Amygdala (tissue), 56 donors: Measurements from ENCODE around the gene RBMS3.
"Not testable (repeated sequence)": the region's sequence is repeated elsewhere in the genome, so short reads cannot be mapped to it uniquely, and the experiment has no call there.

ENCODE experiments used
- DNase-seq, 56 donors: peaks; one replicate each; lab custom pipeline; 2025; lab: John Stamatoyannopoulos, UW

The RBMS3 gene

DNA sequence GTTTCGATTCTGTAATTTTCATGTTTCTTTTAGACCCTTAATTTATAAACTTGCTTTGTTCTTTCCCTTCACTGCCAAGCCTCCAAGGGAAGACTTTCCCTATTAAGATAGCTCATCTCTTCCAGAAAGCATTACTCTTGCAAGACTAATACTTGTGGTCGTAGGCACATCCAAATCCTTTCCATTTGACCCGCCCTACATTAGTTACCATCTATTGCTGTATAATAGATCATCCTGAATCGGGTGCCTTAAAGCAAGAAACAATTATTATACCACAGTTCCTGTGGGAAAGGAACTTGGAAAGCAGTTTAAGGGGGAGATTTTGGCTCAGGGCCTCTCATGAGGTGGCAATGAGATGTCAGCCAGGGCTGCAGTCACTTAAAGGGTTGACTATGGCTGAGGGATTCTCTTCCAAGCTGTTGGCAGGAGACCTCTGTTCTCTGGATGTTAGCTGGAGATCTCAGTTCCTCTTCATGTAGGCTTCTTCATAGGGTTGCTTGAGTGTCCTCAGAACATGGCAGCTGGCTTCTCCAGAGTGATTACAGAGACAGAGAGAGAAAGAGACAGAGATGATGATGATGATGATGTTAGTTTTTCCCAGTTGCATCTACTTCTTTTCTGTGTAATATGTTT lies 755.2 kb downstream of the RBMS3 start:
- no peak for DNase-seq

DNA sequence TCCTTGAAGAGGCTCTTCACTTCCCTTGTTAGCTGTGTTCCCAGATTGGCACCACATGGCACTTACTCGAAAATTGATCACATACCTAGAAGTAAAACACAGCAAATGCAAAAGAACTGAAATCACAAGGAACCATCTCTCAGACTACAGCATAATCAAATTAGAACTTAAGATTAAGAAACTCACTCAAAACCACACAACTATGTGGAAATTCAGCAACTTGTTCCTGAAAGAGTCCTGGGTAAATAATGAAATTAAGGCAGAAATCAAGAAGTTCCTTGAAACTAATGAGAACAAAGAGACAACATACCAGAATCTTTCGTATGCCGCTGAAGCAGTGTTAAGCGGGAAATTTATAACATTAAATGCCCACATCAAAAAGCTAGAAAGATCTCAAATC lies 759.3 kb downstream of the RBMS3 start:
- no peak for DNase-seq

DNA sequence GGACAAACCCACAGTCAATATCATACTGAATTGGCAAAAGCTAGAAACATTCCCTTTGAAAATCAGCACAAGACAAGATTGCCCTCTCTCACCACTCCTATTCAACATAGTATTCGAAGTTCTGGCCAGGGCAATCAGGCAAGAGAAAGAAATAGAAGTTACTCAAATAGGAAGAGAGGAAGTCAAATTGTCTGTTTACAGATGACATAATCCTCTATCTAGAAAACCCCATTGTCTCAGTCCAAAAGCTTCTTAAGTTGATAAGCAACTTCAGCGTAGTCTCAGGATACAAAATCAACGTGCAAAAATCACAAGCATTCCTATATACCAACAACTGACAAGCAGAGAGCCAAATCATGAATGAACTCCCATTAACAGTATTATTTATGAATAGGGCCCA lies 760.6 kb downstream of the RBMS3 start:
- not testable (repeated sequence) for DNase-seq

DNA sequence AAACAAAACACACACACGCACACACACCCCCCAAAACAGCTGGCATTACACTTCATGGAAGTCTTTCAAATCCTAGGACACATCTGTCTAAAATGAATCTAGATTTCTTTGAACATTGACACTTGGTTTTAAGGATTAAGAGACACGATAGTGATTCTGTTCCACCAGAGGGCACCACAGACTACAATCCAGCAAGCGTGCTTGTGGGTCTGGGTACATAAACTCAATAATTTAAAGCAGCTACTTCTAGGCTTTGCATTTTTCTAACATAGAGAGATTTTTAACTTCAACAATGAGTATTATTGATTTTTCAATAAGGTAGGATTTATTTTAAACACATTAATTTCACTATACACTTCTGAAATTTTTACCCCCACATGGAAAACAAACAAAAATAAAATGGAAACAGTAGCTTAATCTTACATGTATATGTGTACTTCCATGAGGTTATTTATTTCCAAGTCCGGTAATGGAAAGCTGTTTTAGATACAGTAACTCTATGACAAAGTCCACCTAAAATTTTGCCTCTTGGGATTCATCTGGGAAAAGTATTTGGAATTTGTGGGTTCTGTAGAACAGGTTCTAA lies 761.5 kb downstream of the RBMS3 start:
- peak in 40 of 56 donors; percentile 0 to 70 (median 17) for DNase-seq

DNA sequence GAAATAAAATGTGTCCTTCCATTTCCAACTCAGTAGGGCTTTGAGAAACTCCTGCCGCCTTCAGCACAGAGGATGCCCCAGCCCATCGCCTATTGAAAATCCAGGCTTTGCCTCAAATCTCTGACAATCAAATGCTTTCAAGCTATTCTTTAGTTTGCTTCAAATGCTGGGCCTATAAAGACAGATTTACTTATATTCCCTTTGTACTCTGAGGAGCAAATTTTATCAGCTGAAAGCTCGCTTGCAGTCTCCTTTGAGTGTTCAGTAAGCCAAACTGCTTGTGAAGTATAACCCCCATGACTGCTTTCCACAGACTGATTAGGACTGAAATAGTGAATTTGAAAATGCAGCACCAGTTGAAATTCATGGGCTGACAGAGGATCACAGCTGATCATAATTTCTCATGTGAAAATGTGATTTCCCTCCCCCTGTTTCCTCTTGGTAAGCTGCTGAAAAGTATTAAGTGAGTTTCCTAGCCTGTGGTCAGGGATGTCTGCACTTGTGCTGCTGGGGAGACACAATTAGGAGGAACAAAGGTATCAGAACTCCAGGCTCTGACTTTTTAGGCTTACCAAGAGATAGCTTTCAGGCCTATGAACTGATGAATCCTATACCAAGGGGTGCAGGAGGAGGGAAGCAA lies 762.2 kb downstream of the RBMS3 start:
- DNase-seq = no peak

DNA sequence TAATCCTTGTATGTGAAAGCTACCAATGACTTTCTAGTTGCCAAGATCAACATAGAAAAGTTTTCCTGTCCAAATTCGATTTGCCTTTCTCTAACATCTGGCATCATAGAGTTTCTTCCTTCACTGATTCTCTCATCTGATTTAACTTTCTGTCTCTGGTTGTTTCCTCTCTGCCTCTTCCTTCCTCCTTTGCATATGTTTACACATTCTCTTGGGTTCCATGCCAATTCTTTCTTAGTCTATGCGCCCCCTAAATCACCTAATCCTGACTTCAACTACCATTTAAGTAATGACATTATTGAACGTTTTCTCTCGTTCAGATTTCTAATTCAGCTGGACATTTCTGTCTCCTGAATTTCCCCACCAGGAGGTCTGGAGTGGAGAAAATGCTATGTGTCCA lies 763.6 kb downstream of the RBMS3 start:
- DNase-seq = no peak

DNA sequence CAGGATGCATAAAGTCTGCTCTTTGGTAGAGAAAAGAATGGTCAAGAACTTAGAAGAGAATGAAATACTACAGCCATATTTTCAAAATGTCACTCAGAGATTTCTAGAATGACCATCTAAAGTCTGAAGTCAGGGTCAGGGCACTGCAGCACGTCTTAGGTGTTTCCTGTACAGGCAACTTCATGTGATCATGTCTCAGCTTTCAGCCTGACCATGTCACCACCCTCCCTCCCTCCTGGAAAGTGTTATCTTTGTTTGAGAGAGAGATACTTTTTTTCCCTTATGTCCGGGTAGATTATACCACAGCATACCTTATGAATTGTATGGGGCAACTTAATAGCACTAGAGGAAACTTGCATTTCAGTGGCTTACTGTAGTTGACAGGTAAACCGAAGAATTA lies 767.6 kb downstream of the RBMS3 start:
- DNase-seq = no peak

DNA sequence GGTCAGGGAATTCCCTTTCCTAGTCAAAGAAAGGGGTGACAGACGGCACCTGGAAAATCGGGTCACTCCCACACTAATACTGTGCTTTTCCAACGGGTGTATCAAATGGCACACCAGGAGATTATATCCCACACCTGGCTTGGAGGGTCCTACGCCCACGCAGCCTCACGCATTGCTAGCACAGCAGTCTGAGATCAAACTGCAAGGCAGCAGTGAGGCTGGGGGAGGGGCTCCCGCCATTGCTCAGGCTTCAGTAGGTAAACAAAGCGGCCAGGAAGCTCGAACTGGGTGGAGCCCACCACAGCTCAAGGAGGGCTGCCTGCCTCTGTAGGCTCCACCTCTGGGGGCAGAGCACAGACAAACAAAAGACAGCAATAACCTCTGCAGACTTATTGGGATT lies 769.2 kb downstream of the RBMS3 start:
- not testable (repeated sequence) for DNase-seq

DNA sequence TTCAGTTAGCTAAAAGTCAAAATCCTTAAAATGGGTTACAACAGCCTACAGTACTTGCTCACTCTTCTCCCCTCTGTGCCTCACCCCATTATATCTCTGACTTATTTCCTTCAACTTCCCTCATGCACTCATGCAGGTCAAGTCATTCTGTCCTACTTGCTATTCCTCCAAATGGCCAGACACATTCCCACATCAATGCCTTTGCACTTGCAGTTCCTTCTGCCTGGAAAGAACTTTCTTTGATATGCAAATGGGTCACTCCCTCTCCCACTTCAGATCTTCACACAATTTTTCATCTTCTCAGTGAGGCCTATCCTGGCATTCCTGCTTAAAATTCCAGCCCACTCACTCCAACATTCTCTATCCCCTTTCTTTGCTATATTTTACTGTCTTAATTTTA lies 778.4 kb downstream of the RBMS3 start:
- no peak for DNase-seq
